IMR-90 (cell line): Measurements from ENCODE around the gene DCLK1. TPM values are rescaled to one million over a fixed set of nuclear protein-coding genes. Genes with fewer than 3 reads are reported as not detected.

Experiments used
- ATAC-seq: fragments of 200-7000 bp; cut with Tn5 transposase; 2 replicates; pipeline ENCODE4 v1.9.1; 2020; ENCODE audit warnings: low read depth, mild to moderate bottlenecking, moderate library complexity
- BruUV-seq: library from RNA; stranded (reverse); fragments of 400-500 nt; replicated peaks from 2 replicates; lab custom pipeline; 2021; lab: Mats Ljungman, UMichigan
- CTCF ChIA-PET: fragments of 300-600 bp; formaldehyde crosslinking; extraction: SDS; loops from one replicate; lab custom pipeline; 2021; ENCODE audit warnings: antibody characterized with exemption; lab: Yijun Ruan, JAX
- POLR2A ChIA-PET: fragments of 300-600 bp; sonication (Branson Sonifier 250); formaldehyde crosslinking; loops from one replicate; lab custom pipeline; 2022; ENCODE audit warnings: antibody characterized with exemption; ENCODE audit not compliant: unreplicated experiment; lab: Charles Lee
- DNase-seq: peaks from one replicate; pipeline ENCODE4 v3.0.0; 2013
- H2AFZ ChIP-seq: replicated peaks from 2 replicates; pipeline ENCODE3; 2013; ENCODE audit warnings: low read length, mild to moderate bottlenecking; ENCODE audit not compliant: poor library complexity
- H2AK5ac ChIP-seq: 2 replicates; pipeline ENCODE4 v1.6.1; 2013; ENCODE audit warnings: low read depth, low read length, inconsistent platforms
- H2AK9ac ChIP-seq: replicated peaks from 2 replicates; pipeline ENCODE3; 2013; ENCODE audit warnings: mild to moderate bottlenecking, low read depth, low read length, moderate library complexity; ENCODE audit not compliant: poor library complexity
- H2BK120ac ChIP-seq: 2 replicates; pipeline ENCODE4 v1.6.1; 2013; ENCODE audit warnings: low read depth, low read length, inconsistent platforms
- H2BK15ac ChIP-seq: 3 replicates; pipeline ENCODE4 v1.6.1; 2013; ENCODE audit warnings: low read depth, low read length, inconsistent platforms
- H2BK20ac ChIP-seq: 2 replicates; pipeline ENCODE4 v1.6.1; 2013; ENCODE audit warnings: low read depth, mild to moderate bottlenecking, inconsistent platforms, low read length, moderate library complexity
- H2BK5ac ChIP-seq: 2 replicates; pipeline ENCODE4 v1.6.1; 2013; ENCODE audit warnings: mild to moderate bottlenecking, low read depth, low read length, inconsistent platforms; ENCODE audit not compliant: poor library complexity, severe bottlenecking
- H3K14ac ChIP-seq: replicated peaks from 2 replicates; pipeline ENCODE4 v1.6.1; 2013; ENCODE audit warnings: low read depth, low read length, inconsistent platforms
- H3K18ac ChIP-seq: 2 replicates; pipeline ENCODE4 v1.6.1; 2013; ENCODE audit warnings: low read depth, low read length, control low read depth
- H3K23ac ChIP-seq: 2 replicates; pipeline ENCODE4 v1.6.1; 2013; ENCODE audit warnings: low read depth, low read length, inconsistent platforms
- H3K27ac ChIP-seq: 2 replicates; pipeline ENCODE4 v1.5.1; 2013; ENCODE audit warnings: mild to moderate bottlenecking, control low read depth, low read length; ENCODE audit not compliant: insufficient read depth
- H3K27me3 ChIP-seq: 2 replicates; pipeline ENCODE4 v1.6.1; 2013; ENCODE audit warnings: low read length; ENCODE audit not compliant: control insufficient read depth, insufficient read depth
- H3K36me3 ChIP-seq: 2 replicates; pipeline ENCODE4 v1.6.1; 2013; ENCODE audit warnings: low read length, mixed read lengths; ENCODE audit not compliant: control insufficient read depth, insufficient read depth
- H3K4ac ChIP-seq: 2 replicates; pipeline ENCODE4 v1.6.1; 2013; ENCODE audit warnings: low read depth, low read length, inconsistent platforms
- H3K4me1 ChIP-seq: 2 replicates; pipeline ENCODE4 v1.6.1; 2013; ENCODE audit warnings: low read length, mixed read lengths; ENCODE audit not compliant: control insufficient read depth, insufficient read depth
- H3K4me2 ChIP-seq: 2 replicates; pipeline ENCODE4 v1.6.1; 2013; ENCODE audit warnings: low read depth, mild to moderate bottlenecking, control low read depth, low read length, moderate library complexity
- H3K4me3 ChIP-seq: 2 replicates; pipeline ENCODE4 v1.5.1; 2013; ENCODE audit warnings: low read depth, mild to moderate bottlenecking, control low read depth, low read length, moderate library complexity; ENCODE audit not compliant: insufficient read depth
- H3K56ac ChIP-seq: 2 replicates; pipeline ENCODE4 v1.6.1; 2013; ENCODE audit warnings: low read length, inconsistent platforms; ENCODE audit not compliant: insufficient read depth; ENCODE audit errors: extremely low read depth
- H3K79me1 ChIP-seq, 2 experiments: 2 replicates each; pipeline ENCODE4 v1.6.1; 2013; ENCODE audit warnings: low read length in 2 of 2, inconsistent platforms in 1 of 2, low read depth in 1 of 2
- H3K9ac ChIP-seq: 2 replicates; pipeline ENCODE4 v1.6.1; 2013; ENCODE audit warnings: low read depth, low read length, control low read depth
- H3K9me1 ChIP-seq: 2 replicates; pipeline ENCODE4 v1.6.1; 2013; ENCODE audit warnings: low read length, inconsistent platforms; ENCODE audit not compliant: insufficient read depth
- H3K9me3 ChIP-seq: 2 replicates; pipeline ENCODE4 v1.6.1; 2013; ENCODE audit warnings: low read length; ENCODE audit not compliant: control insufficient read depth, insufficient read depth
- H4K20me1 ChIP-seq: 2 replicates; pipeline ENCODE4 v1.6.1; 2013; ENCODE audit warnings: low read length, inconsistent platforms; ENCODE audit not compliant: insufficient read depth
- H4K5ac ChIP-seq: 2 replicates; pipeline ENCODE4 v1.6.1; 2013; ENCODE audit warnings: mild to moderate bottlenecking, low read depth, low read length, control low read depth
- H4K8ac ChIP-seq, 2 experiments: 2 replicates each; pipeline ENCODE4 v1.6.1; 2013; ENCODE audit warnings: low read depth in 2 of 2, low read length in 2 of 2, control low read depth in 1 of 2, inconsistent platforms in 1 of 2
- H4K91ac ChIP-seq: 2 replicates; pipeline ENCODE4 v1.6.1; 2013; ENCODE audit warnings: low read depth, low read length, inconsistent platforms; ENCODE audit not compliant: insufficient read depth
- BHLHE40 ChIP-seq: fragments of 150-350 bp; IDR thresholded peaks from 2 replicates; pipeline ENCODE4 v1.6.1; 2016; ENCODE audit warnings: mild to moderate bottlenecking, low read depth, low read length
- CEBPB ChIP-seq: IDR thresholded peaks from 2 replicates; pipeline ENCODE4 v1.6.1; 2012; ENCODE audit warnings: low read depth, low read length, improper control_type of control experiment
- CHD1 ChIP-seq: IDR thresholded peaks from 2 replicates; pipeline ENCODE4 v1.6.1; 2012; ENCODE audit warnings: low read depth, low read length, improper control_type of control experiment
- FOS ChIP-seq: fragments of 150-350 bp; IDR thresholded peaks from 2 replicates; pipeline ENCODE4 v1.6.1; 2016; ENCODE audit warnings: low read depth, low read length
- MAFK ChIP-seq: IDR thresholded peaks from 2 replicates; pipeline ENCODE4 v1.6.1; 2012; ENCODE audit warnings: low read depth, low read length, improper control_type of control experiment
- MAZ ChIP-seq: IDR thresholded peaks from 2 replicates; pipeline ENCODE4 v1.6.1; 2012; ENCODE audit warnings: low read depth, mild to moderate bottlenecking, low read length, improper control_type of control experiment, moderate library complexity, borderline replicate concordance
- MXI1 ChIP-seq: IDR thresholded peaks from 2 replicates; pipeline ENCODE4 v1.6.1; 2012; ENCODE audit warnings: low read depth, mild to moderate bottlenecking, low read length, moderate library complexity, borderline replicate concordance
- NFE2L2 ChIP-seq: fragments of 150-350 bp; IDR thresholded peaks from 2 replicates; pipeline ENCODE4 v1.6.1; 2016; ENCODE audit warnings: low read depth, mild to moderate bottlenecking, low read length
- POLR2A ChIP-seq: IDR thresholded peaks from 2 replicates; pipeline ENCODE4 v1.6.1; 2012; ENCODE audit warnings: mild to moderate bottlenecking, low read depth, low read length
- RCOR1 ChIP-seq: IDR thresholded peaks from 2 replicates; pipeline ENCODE4 v1.6.1; 2012; ENCODE audit warnings: mild to moderate bottlenecking, low read length, improper control_type of control experiment; ENCODE audit not compliant: insufficient replicate concordance
- RFX5 ChIP-seq: IDR thresholded peaks from 2 replicates; pipeline ENCODE4 v1.8.0; 2012; ENCODE audit warnings: low read depth, mild to moderate bottlenecking, low read length, moderate library complexity
- SMC3 ChIP-seq: fragments of 150-350 bp; IDR thresholded peaks from 2 replicates; pipeline ENCODE4 v1.6.1; 2016; ENCODE audit warnings: low read depth, mild to moderate bottlenecking, antibody characterized with exemption, low read length, moderate library complexity
- WGBS, 2 experiments: methylation state at CpG; one replicate each; pipeline versions ENCODE4 v1.1.5 to v1.1.7; 2013; ENCODE audit warnings: missing lambda C conversion rate in 2 of 2; ENCODE audit not compliant: insufficient read length in 1 of 2; ENCODE audit errors: extremely low coverage in 2 of 2; 5-methylcytosine and 5-hydroxymethylcytosine counted together
- dilution Hi-C: fragments of 300-500 bp; cut with HindIII; formaldehyde crosslinking; loops from one replicate; pipeline ENCODE4 v1.14.3; 2018; ENCODE audit warnings: low sequenced_read_pairs; ENCODE audit not compliant: unreplicated experiment
- in situ Hi-C: fragments of 300-500 bp; cut with MboI; formaldehyde crosslinking; loops from 3 replicates; pipeline ENCODE4 v1.14.3; 2019; ENCODE audit warnings: low sequenced_read_pairs, inconsistent platforms, mixed read lengths
- intact Hi-C: fragments of 100-400 bp; cut with micrococcal nuclease; formaldehyde crosslinking; loops from 2 replicates; pipeline ENCODE4 v1.10.0; 2022
- polyA plus RNA-seq, 3 experiments: library from polyadenylated mRNA; depleted of rRNA; stranded (reverse); fragments of >200 nt; gene quantifications; 2 replicates each; pipeline ENCODE4 v1.2.3, GENCODE V29; 2012; ENCODE audit warnings: low replicate concordance in 1 of 3
- total RNA-seq: library from RNA; depleted of rRNA; stranded (reverse); fragments of >200 nt; gene quantifications from 2 replicates; pipeline ENCODE4 v1.2.3, GENCODE V29; 2012
- TF ChIP-seq, protein P1 (sequence below): fragments of 150-350 bp; IDR thresholded peaks from 2 replicates; pipeline ENCODE4 v1.6.1; 2016; ENCODE audit warnings: low read depth, mild to moderate bottlenecking, low read length, moderate library complexity, borderline replicate concordance
- TF ChIP-seq, protein P2 (sequence below): conservative IDR thresholded peaks from 2 replicates; pipeline ENCODE4 v1.5.1; 2012; ENCODE audit warnings: mild to moderate bottlenecking, low read depth, low read length, improper control_type of control experiment
- TF ChIP-seq, protein P3 (sequence below): fragments of 150-350 bp; IDR thresholded peaks from 2 replicates; pipeline ENCODE4 v1.6.1; 2017; ENCODE audit warnings: mild to moderate bottlenecking, antibody characterized with exemption, low read length, low read depth

DCLK1 gene
- total and polyA plus RNA-seq, 2 of the 4 experiments (the other 2 are of a cell fraction), result under 0.01 to 0.02 TPM

DNA sequence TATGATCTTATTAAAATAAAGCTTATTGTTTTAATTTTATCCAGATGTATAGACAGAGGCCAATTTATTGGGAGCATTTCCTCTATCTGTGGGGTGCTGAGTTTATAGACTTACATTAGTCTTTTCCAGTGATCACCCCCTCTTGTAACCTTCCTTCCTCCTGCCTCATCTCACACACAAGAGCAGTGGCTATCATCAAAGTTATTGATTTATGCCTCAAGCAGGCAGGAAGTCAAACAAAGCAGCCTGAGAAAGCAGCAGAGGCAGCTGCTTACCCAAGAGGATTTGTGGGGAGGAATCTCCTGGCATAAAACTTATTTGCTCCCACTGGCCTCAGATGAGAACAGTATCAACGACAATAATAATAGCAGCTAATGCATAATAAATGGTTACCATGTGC, 26.3 kb upstream of the DCLK1 start:
- no peak overlapping the region for H3K4me3 ChIP-seq
- H3K23ac ChIP-seq, result no peak overlapping the region
- no peak overlapping the region for H4K91ac ChIP-seq
- BruUV-seq, result no TSS peak
- no peak overlapping the region for H2AK5ac ChIP-seq
- DNase-seq (no peak), ATAC-seq (no peak)
- no peaks in the 10 kb centered on the region for H3K9me3 ChIP-seq
- TF ChIP-seq BHLHE40 (no peak), SMC3 (no peak), MXI1 (no peak), CEBPB (no peak), MAFK (no peak), FOS (no peak), NFE2L2 (no peak), CHD1 (no peak), POLR2A (no peak), RCOR1 (no peak), RFX5 (no peak), MAZ (no peak)
- TF ChIP-seq, protein P1, sequence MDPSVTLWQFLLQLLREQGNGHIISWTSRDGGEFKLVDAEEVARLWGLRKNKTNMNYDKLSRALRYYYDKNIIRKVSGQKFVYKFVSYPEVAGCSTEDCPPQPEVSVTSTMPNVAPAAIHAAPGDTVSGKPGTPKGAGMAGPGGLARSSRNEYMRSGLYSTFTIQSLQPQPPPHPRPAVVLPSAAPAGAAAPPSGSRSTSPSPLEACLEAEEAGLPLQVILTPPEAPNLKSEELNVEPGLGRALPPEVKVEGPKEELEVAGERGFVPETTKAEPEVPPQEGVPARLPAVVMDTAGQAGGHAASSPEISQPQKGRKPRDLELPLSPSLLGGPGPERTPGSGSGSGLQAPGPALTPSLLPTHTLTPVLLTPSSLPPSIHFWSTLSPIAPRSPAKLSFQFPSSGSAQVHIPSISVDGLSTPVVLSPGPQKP, result no peak
- TF ChIP-seq, protein P2, sequence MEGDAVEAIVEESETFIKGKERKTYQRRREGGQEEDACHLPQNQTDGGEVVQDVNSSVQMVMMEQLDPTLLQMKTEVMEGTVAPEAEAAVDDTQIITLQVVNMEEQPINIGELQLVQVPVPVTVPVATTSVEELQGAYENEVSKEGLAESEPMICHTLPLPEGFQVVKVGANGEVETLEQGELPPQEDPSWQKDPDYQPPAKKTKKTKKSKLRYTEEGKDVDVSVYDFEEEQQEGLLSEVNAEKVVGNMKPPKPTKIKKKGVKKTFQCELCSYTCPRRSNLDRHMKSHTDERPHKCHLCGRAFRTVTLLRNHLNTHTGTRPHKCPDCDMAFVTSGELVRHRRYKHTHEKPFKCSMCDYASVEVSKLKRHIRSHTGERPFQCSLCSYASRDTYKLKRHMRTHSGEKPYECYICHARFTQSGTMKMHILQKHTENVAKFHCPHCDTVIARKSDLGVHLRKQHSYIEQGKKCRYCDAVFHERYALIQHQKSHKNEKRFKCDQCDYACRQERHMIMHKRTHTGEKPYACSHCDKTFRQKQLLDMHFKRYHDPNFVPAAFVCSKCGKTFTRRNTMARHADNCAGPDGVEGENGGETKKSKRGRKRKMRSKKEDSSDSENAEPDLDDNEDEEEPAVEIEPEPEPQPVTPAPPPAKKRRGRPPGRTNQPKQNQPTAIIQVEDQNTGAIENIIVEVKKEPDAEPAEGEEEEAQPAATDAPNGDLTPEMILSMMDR, result no peak
- TF ChIP-seq, protein P3, sequence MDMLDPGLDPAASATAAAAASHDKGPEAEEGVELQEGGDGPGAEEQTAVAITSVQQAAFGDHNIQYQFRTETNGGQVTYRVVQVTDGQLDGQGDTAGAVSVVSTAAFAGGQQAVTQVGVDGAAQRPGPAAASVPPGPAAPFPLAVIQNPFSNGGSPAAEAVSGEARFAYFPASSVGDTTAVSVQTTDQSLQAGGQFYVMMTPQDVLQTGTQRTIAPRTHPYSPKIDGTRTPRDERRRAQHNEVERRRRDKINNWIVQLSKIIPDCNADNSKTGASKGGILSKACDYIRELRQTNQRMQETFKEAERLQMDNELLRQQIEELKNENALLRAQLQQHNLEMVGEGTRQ, result no peak
- H2BK5ac ChIP-seq, result no peak overlapping the region
- no peaks in the 10 kb centered on the region for H3K79me1 ChIP-seq
- no peaks in the 10 kb centered on the region for H4K20me1 ChIP-seq
- H3K9me1 ChIP-seq, result no peaks in the 10 kb centered on the region
- no peak overlapping the region for H3K4ac ChIP-seq
- no peaks in the 10 kb centered on the region for H3K36me3 ChIP-seq
- no peak overlapping the region for H4K5ac ChIP-seq
- no peak overlapping the region for H3K9ac ChIP-seq
- H2BK20ac ChIP-seq, result no peak overlapping the region
- no peak overlapping the region for H3K56ac ChIP-seq
- ChIA-PET POLR2A (no interaction called here), CTCF (interaction anchor here (1.0 kb wide), 1 partner anchor 91 kb away, joined by 3 read pairs; no protein-coding TSS in a partner anchor)
- no peak overlapping the region for H3K4me2 ChIP-seq
- dilution Hi-C loops, result no loop called here
- no peak overlapping the region for H2AK9ac ChIP-seq
- H2BK15ac ChIP-seq, result no peak overlapping the region
- no CpG with 5 or more reads among the region's 1 CpG for WGBS, 2 experiments
- in situ Hi-C loops, result no loop called here
- peaks cover 2% of the 10 kb centered on the region; the same call in 1 of the 2 replicates for H3K27me3 ChIP-seq
- H3K18ac ChIP-seq, result no peak overlapping the region
- no peak overlapping the region for H2AFZ ChIP-seq
- no peak overlapping the region for H3K14ac ChIP-seq
- intact Hi-C loops, result no loop called here
- H3K27ac ChIP-seq, result no peak overlapping the region
- no peak overlapping the region for H2BK120ac ChIP-seq
- H4K8ac ChIP-seq, result no peak overlapping the region
- H3K4me1 ChIP-seq, result no peaks in the 10 kb centered on the region
